Mucosa of gallbladder (tissue), 1 donor: ENCODE results near the gene ZNF777. TPM values are rescaled to one million over a fixed set of nuclear protein-coding genes. Genes with fewer than 3 reads are reported as not detected.
"Not testable (repeated sequence)": the region's sequence is repeated elsewhere in the genome, so short reads cannot be mapped to it uniquely, and the experiment has no call there.

Experiments used
- DNase-seq: peaks from one replicate; pipeline ENCODE4 v3.0.0-alpha.2; 2020; ENCODE audit warnings: low spot score
- total RNA-seq: library from RNA; stranded (reverse); gene quantifications from one replicate; pipeline ENCODE4 v1.2.1, GENCODE V29; 2021
- donor health status: DM: no; HTN: no; CAD: no.

ZNF777 gene
- total RNA-seq, 1 donor from 2014 or later, result 13.7 TPM

DNA sequence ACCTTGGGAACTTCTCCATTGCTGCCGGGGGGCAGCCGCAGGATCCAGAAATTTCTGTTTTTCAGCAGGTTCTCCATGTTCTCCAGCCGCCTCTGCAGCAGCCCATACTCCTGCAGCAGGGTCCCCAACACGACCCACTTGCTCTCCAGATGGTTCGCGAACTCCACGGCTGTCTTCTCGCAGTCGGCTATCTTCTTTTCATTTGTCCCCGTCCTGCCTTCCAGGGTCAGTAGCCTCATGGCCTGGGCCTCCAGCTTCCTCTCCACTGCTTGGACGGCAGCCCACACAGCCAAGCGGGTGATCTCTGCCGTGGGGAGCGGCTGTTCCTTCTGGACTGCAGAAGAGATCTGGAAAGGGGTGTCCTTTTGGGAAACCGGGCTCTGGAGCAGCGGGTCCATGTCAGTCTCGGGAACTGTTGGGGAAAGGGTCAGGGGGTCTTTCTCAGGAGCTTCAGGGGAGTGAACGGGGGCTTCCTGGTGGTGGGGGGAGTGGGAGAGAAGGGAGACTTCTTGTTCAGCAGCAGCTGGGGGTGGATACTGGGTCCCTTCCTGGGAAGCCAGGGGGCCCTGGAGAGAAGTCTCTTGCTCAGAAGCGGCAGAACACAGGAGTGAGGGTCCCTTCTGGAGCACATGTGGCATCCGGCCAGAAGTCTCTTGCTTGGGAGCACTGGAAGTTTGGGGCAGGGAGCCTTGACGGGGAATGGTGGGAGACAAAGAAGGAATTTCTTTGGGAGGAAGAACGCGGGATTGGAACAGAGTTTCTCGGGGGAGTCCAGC is 5.5 kb downstream of the ZNF777 start:
- DNase-seq, result no peak

- no peak for DNase-seq
These were observed 6.1 kb downstream of the ZNF777 start for GRCh38 chr7:149454750-149455149.

DNA sequence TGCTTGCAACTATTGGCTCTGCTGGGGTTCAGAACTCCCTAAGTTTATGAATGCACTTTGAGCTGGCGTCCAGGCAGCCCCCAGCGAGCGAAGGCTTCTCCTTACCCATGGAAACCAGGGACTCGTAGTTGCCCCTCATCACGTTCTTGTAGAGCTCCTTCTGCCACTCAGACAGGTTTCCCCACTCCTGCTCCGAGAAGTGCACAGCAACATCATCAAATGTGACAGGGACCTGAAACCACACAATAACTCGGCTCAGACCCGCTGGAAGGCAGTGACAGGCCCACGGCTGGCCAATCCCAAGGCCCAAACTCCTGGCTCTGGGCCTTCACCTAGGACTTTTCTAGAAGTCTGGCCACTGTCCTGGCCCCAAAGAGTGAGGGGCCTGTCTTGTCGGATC is 6.9 kb downstream of the ZNF777 start:
- no peak for DNase-seq

DNA sequence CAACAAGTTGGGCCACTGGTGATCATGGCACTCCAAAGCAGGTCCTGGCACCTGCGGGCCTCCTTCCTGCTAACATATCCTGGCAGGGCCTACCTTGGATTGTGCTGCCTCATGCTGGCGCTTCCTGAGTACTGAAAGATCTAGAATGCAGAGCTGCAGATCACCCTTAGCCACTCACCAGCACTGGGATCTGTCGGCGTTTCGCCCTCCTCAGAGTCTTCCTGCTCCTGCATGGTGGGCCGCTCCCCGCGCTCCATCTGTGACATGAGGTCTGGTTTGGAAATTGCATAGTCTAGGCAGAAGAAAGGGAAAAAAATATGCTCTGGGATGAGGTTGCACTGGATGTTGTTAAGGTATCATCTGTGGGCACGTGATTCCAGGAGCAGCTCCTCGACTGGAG is 10.0 kb downstream of the ZNF777 start:
- DNase-seq, result no peak

DNA sequence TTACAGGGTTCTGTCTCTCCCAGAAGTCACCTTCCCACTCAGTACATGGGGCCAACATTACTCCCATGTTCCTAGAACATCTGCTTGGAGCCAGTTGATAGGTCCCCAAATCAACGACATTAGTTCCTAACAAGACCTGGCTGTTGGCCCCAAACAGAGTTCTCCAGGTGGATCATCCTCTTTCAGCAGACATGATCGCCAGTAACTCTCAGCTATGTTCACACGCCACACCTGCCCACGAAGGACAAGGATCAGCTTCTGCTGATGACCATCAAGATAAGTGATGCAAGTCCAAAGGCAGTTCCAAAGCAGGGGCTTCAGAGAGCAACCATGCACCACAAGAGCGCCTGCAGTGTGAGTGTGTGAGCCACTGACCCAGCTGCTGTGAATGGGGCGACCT is 11.0 kb downstream of the ZNF777 start:
- no peak for DNase-seq

- no peak for DNase-seq
These were observed 11.9 kb downstream of the ZNF777 start for GRCh38 chr7:149448961-149449360.

- DNase-seq, result not testable (repeated sequence)
These were observed 14.8 kb downstream of the ZNF777 start for GRCh38 chr7:149446026-149446425.

DNA sequence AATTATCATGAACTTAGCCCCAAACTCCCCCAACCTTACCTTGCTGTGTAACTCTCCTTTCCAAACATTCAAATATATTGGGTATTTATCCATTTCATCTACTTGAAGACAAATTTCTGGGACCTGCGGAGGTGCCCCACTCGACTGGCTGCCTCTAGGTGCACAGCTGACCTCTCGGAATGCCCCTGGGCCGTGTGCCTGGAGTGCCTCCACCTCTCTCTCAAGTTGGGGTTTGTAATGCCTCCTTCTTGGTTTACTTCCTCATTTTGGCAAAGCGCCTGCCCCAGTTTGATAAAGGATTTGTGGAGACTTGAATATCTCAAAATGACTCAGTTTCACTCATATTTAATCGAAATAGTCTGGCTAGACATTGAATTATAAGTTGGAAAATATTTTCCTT is 16.6 kb downstream of the ZNF777 start:
- no peak for DNase-seq

DNA sequence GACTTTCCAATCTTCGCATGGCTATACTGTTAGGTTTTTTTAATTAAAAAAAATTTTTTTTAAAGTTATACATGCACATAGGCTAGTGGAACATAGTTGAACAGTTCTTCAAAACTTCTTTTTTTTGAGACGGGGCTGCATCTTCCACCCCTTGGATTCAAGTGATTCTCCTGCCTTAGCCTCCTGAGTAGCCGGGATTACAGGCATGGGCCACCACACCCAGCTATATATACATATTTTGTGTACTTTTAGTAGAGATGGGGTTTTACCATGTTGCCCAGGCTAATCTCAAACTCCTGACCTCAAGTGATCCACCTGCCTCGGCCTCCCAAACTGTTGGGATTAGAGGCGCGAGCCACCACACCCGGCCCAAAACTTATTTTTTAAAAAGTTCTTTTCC is 17.3 kb downstream of the ZNF777 start:
- no peak for DNase-seq

DNA sequence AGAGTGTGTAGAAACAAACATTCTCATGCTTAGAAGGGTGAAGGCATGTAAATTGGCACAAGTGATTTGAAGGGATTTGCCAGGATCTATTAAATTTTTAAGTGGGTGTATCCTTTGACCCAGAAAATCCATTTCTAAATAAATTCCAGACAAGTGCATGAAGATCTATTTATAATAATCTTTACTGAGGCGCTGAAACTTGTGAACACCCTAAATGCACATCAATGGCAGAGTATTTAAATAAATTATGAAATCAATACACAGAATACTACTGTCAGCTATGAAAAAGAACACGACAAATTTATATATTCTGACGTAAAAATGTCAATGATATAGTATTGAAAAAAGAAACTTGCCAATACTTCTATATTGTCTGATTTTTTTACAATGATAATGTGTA is 17.9 kb downstream of the ZNF777 start:
- DNase-seq, result no peak

DNA sequence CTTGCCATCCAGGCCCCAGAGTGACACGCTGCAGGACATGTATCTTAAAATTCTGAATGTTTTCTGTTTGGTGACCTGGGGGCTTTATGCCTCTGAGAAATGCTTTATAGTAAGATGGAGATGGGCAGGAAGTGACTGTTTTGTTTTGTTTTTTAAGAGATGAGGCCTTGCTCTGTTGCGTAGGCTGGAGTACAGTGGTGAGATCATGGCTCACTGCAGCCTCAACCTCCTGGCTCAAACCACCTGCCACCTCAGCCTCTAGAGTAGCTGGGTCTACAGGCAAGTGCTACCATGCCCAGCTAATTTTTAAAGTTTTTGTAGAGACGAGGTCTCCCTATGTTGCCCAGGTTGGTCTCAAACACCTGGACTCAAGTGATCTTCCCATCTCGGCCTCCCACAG is 20.6 kb downstream of the ZNF777 start:
- DNase-seq, result no peak

GRCh38 chr7:149436358-149436757 is 24.5 kb downstream of the ZNF777 start:
- no peak for DNase-seq

- DNase-seq, result no peak
These were observed 27.7 kb downstream of the ZNF777 start for GRCh38 chr7:149433124-149433523.

- DNase-seq, result no peak
These were observed 28.7 kb downstream of the ZNF777 start for GRCh38 chr7:149432121-149432691.

GRCh38 chr7:149431486-149432120 is 29.3 kb downstream of the ZNF777 start:
- DNase-seq, result no peak

DNA sequence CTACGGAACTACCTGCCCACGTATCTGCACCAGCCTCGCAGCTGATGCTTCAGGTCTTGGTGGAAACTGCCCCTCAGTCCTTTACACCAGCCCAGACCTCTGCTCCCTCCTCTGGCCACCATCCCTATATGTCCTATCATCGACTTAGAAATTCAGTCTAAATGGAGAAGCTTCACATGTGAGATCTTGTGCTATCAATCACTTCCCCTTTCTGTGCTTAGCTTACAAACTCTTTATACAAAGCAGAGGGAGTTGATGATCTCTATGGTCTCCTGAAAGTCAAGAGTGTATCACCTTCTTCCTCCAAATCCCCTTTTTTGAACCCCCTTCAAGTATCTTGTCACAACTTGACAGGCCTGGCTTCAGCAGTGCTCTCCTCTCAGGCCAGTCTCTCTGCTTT is 30.7 kb downstream of the ZNF777 start:
- no peak for DNase-seq

DNA sequence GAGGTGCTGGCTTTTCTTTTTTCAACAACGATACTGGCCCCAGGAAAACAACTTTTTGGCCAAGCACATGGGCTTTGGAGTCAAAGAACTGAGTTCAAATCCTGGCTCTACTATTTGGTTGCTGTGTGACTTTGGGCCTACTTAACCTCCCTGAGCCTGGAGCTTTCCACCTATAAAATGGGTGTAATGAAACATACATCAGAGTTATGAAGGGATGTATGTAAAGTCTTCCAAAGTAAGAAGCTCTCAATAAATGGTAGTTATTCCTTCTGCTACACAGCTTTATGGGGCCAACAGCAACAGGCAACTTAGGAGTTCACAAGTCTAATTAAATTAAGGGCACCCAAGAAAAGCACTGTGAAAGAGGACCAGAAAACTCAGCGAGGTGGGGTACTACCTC is 33.0 kb downstream of the ZNF777 start:
- no peak for DNase-seq

GRCh38 chr7:149427096-149427680 is 33.7 kb downstream of the ZNF777 start:
- no peak for DNase-seq

- DNase-seq, result no peak
These were observed 37.3 kb downstream of the ZNF777 start for GRCh38 chr7:149423449-149424110.

GRCh38 chr7:149422914-149423301 is 38.0 kb downstream of the ZNF777 start:
- DNase-seq, result no peak

DNA sequence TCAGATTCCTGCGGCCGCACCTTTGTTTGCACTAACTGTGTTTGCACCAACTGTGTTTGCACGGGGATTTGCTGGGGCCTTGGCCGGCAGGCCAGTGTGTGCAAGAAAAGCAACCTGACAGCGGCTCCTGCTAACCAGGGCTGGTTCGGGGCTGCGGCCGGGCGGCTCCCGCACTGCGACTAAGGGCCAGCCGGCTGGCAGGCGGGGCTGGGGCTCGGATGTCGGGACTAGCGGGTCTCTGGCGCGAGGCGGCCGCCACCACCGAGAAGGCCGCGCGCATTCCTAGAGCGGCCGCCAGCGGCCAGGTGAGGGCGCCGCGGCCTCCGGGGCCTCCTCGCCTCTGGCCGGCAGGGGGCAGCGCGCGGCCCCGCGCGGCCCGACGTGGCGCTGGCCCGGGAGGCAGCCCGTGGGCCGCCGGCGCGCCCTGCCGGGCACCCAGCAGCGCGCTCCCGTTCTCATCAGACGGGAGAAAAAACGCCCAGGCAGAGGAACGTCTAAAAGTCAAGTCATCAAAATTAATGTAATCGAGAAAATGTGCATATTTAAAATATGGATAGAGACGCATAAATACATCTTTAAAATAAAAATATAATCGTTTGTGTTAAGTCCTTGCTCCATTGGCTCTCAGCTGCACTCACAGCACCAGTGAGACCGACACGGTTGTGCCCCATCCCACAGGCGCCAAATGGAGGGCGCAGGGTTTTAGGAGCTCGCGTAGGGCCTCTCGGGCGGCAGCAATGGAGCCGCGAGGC is 38.5 kb downstream of the ZNF777 start:
- DNase-seq, result peak; percentile 42

DNA sequence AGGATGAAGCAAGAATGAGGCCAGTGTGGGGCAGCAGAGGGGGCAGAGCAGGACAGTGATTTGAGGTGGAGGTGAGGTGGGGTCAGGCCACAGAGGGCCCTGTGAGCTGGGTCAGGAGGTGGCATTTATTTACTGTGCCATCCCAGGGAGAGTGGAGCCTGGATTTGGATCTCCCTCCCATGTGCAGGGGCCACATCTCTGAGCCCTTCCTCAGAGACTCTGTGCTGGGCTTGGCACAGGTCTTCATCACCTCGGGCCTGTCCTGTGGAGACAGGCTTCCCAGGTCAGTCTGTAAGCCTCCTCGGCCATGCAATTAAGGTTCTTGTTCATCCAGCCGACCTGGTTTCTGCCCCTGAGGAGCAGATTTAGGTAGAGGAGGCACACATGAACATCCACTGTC is 40.9 kb downstream of the ZNF777 start:
- no peak for DNase-seq
